ENCODE results near the gene TTC5.

TTC5 gene

GRCh38 chr14:20350282-20350681, 44.5 kb upstream of the TTC5 start:
- no peak for TF ChIP-seq TRIM28 (IDR thresholded peaks at IDR 0.05; ENCODE audit: borderline replicate concordance, low read length)
- TF ChIP-seq CTCF (tag by site-specific recombination; IDR thresholded peaks at IDR 0.05): no peak
- TF ChIP-seq SCRT1 (tag by site-specific recombination; IDR thresholded peaks at IDR 0.05; ENCODE audit: borderline replicate concordance): no peak
- no peak for TF ChIP-seq OVOL3 (tag by site-specific recombination; IDR thresholded peaks at IDR 0.05)
- TF ChIP-seq MZF1 (tag by site-specific recombination; IDR thresholded peaks at IDR 0.05; ENCODE audit: borderline replicate concordance): no peak
- TF ChIP-seq, protein P1, sequence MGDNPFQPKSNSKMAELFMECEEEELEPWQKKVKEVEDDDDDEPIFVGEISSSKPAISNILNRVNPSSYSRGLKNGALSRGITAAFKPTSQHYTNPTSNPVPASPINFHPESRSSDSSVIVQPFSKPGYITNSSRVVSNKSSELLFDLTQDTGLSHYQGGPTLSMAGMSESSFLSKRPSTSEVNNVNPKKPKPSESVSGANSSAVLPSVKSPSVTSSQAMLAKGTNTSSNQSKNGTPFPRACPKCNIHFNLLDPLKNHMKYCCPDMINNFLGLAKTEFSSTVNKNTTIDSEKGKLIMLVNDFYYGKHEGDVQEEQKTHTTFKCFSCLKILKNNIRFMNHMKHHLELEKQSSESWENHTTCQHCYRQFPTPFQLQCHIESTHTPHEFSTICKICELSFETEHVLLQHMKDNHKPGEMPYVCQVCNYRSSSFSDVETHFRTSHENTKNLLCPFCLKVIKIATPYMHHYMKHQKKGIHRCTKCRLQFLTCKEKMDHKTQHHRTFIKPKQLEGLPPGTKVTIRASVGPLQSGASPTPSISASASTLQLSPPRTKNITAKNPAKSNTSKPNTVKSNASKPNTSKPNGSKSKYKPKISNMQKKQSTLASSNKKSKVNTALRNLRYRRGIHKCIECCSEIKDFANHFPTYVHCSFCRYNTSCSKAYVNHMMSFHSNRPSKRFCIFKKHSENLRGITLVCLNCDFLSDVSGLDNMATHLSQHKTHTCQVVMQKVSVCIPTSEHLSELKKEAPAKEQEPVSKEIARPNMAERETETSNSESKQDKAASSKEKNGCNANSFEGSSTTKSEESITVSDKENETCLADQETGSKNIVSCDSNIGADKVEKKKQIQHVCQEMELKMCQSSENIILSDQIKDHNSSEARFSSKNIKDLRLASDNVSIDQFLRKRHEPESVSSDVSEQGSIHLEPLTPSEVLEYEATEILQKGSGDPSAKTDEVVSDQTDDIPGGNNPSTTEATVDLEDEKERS (tag by site-specific recombination; IDR thresholded peaks at IDR 0.05): no peak
- TF ChIP-seq ZNF174 (tag by site-specific recombination; IDR thresholded peaks at IDR 0.05): no peak
- TF ChIP-seq ZNF155 (tag by site-specific recombination; IDR thresholded peaks at IDR 0.05): no peak
- TF ChIP-seq ZBTB17 (tag by site-specific recombination; IDR thresholded peaks at IDR 0.05): no peak
- no peak for TF ChIP-seq SALL2 (tag by site-specific recombination; IDR thresholded peaks at IDR 0.05; ENCODE audit: borderline replicate concordance)
- TF ChIP-seq ZNF16 (tag by site-specific recombination; IDR thresholded peaks at IDR 0.05; ENCODE audit: low read depth): no peak
- TF ChIP-seq ZNF324 (tag by site-specific recombination; IDR thresholded peaks at IDR 0.05): no peak
- TF ChIP-seq ZFHX2 (tag by site-specific recombination; conservative IDR thresholded peaks at IDR 0.05): no peak
- H3K9me3 ChIP-seq (ENCODE audit: control insufficient read depth, insufficient read depth, low read depth, low read length): no peaks in the 10 kb centered on the region
- peaks cover 91 to 94% of the 10 kb centered on the region in 2 experiments for H3K36me3 ChIP-seq (ENCODE audit: control insufficient read depth in 2 of 2, insufficient read depth in 1 of 2, low read length in 2 of 2)
- no peak overlapping the region for H3K27ac ChIP-seq (ENCODE audit: extremely low read depth, low read depth, low read length)
- POLR2A ChIA-PET: no interaction called here
- CTCF ChIA-PET: interaction anchor here (1.4 to 1.6 kb wide), 2 partner anchors 23 to 24 kb away, joined by 3 to 7 read pairs; no protein-coding TSS in a partner anchor
- no peak overlapping the region for H3K4me3 ChIP-seq (ENCODE audit: low read depth, low read length)
- H3K4me1 ChIP-seq (ENCODE audit: control insufficient read depth, insufficient read depth, low read length): no peaks in the 10 kb centered on the region

- Histone ChIP-seq H3K36me3 (ENCODE audit: control insufficient read depth in 2 of 2, insufficient read depth in 1 of 2, low read length in 2 of 2) (peaks cover 72 to 76% of the 10 kb centered on the region in 2 experiments), H3K4me3 (ENCODE audit: low read depth, low read length) (no peak overlapping the region), H3K9me3 (ENCODE audit: control insufficient read depth, insufficient read depth, low read depth, low read length) (no peaks in the 10 kb centered on the region), H3K27ac (ENCODE audit: extremely low read depth, low read depth, low read length) (no peak overlapping the region), H3K4me1 (ENCODE audit: control insufficient read depth, insufficient read depth, low read length) (no peaks in the 10 kb centered on the region)
- CTCF ChIA-PET: no interaction called here
- TF ChIP-seq ZNF157 (tag by site-specific recombination; IDR thresholded peaks at IDR 0.05) (no peak), ZNF488 (tag by site-specific recombination; IDR thresholded peaks at IDR 0.05) (no peak), ZXDB (tag by site-specific recombination; IDR thresholded peaks at IDR 0.05) (no peak), ZNF362 (tag by site-specific recombination; IDR thresholded peaks at IDR 0.05) (no peak), KLF7 (tag by site-specific recombination; IDR thresholded peaks at IDR 0.05; ENCODE audit: borderline replicate concordance) (no peak), ZEB2 (tag by site-specific recombination; IDR thresholded peaks at IDR 0.05) (no peak), ZNF830 (tag by site-specific recombination; IDR thresholded peaks at IDR 0.05; ENCODE audit: low read depth) (no peak), ZNF530 (tag by site-specific recombination; IDR thresholded peaks at IDR 0.05; ENCODE audit: low read depth) (no peak)
- POLR2A ChIA-PET: no interaction called here
These were observed 42.0 kb upstream of the TTC5 start for GRCh38 chr14:20347747-20348146.
